ENCODE measurements around the gene MYH6. TPM values are rescaled to one million over a fixed set of nuclear protein-coding genes. Genes with fewer than 3 reads are reported as not detected.

Gene MYH6
- total RNA-seq, 4 donors from 2014 or later = not detected

DNA sequence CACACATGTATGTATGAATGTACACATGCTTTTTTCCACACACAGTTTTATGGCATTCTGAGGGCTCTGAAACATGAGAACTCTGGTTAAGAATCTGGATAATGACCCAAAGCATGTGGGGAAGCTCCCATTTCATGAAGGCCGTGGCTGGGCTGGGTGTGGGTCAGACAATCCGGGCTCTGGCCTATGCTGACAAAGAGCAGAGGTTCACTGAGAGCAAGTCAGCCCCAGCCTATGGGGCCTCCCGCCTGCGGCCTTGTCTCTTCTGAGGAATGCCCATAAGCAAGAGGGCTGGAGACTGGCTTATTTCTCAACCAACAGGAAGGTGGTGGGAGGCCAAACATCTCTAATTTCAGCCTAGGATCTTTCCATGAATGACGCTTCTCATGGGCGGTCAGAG is 8.5 kb downstream of the MYH6 start:
- no peak for DNase-seq
- intact Hi-C loops (cut with DNase I) = no loop called here
- 67 to 82% methylated on average over 1 to 6 of the region's 6 CpGs for WGBS, 2 donors
- TF ChIP-seq CTCF (IDR thresholded peaks at IDR 0.05) (no peak), POLR2A (IDR thresholded peaks at IDR 0.05) (no peak)
- H3K27ac ChIP-seq = no peak overlapping the region
- no peaks in the 10 kb centered on the region for H3K9me3 ChIP-seq
- H3K27me3 ChIP-seq = peaks cover 0 to 23% (median 0%) of the 10 kb centered on the region in 4 donors
- H3K4me1 ChIP-seq = no peaks in the 10 kb centered on the region
- no peaks in the 10 kb centered on the region for H3K36me3 ChIP-seq
- H3K4me3 ChIP-seq = no peak overlapping the region

DNA sequence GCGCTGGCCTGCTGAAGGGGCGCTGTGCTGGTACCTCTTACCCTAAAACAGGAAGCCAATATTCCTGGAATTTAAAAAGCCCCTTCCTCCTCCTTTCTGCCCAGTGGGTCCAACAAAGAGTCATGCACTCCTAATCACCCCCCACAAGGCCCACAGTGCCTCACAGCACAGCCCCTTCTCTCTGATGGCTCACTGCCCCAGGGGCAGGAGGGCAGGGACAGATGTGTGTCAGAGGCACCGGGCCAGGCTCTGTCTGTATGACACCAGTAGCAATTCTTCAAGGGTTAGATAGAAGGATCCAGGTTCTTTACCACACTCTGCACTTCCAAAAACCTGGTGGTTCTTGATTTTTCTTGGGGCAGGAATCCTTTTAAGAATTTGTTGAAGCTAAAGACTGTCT is 8.9 kb downstream of the MYH6 start:
- WGBS, 2 donors = 83 to 89% methylated on average over 3 of the region's 3 CpGs
- Histone ChIP-seq H3K27me3 (peaks cover 0 to 19% (median 0%) of the 10 kb centered on the region in 4 donors), H3K36me3 (no peaks in the 10 kb centered on the region), H3K27ac (no peak overlapping the region), H3K4me1 (no peaks in the 10 kb centered on the region), H3K9me3 (no peaks in the 10 kb centered on the region), H3K4me3 (no peak overlapping the region)
- no peak for DNase-seq
- intact Hi-C loops (cut with DNase I) = no loop called here
- no peak for TF ChIP-seq POLR2A (IDR thresholded peaks at IDR 0.05)
- no peak for TF ChIP-seq CTCF (IDR thresholded peaks at IDR 0.05)

DNA sequence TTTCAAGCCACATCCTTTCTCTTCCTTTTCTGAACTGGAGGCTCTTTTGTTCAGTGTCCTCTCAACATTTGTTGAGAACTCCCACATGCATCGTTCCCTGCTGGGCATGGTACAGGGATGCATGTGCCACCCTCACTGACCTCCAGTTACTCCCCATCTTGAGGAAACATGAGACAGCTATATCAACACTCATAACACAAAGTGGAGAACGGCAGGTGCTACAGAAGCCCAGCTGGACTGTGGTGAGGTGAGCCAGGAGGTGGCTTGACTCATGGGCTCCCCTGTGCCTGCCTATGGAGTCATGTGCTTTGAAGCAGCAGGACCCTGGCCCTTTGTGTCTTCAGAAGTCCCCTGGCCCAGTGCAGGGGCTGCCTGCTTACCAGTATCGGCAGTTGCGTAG is 9.7 kb downstream of the MYH6 start:
- H3K4me1 ChIP-seq = no peaks in the 10 kb centered on the region
- no peak overlapping the region for H3K4me3 ChIP-seq
- H3K27ac ChIP-seq = no peak overlapping the region
- 77 to 100% methylated on average over 3 to 4 of the region's 4 CpGs for WGBS, 2 donors
- no peak for TF ChIP-seq CTCF (IDR thresholded peaks at IDR 0.05)
- TF ChIP-seq POLR2A (IDR thresholded peaks at IDR 0.05) = no peak
- intact Hi-C loops (cut with DNase I) = no loop called here
- no peak for DNase-seq
- H3K27me3 ChIP-seq = peaks cover 0 to 12% (median 0%) of the 10 kb centered on the region in 4 donors
- H3K36me3 ChIP-seq = no peaks in the 10 kb centered on the region
- H3K9me3 ChIP-seq = no peaks in the 10 kb centered on the region

GRCh38 chr14:23396781-23397407 is 11.2 kb downstream of the MYH6 start:
- H3K27me3 ChIP-seq = peaks cover 0 to 8% (median 0%) of the 10 kb centered on the region in 4 donors
- intact Hi-C loops (cut with DNase I) = no loop called here
- 81 to 90% methylated on average over 2 to 5 of the region's 10 CpGs for WGBS, 2 donors
- H3K27ac ChIP-seq = no peak overlapping the region
- DNase-seq = no peak
- no peaks in the 10 kb centered on the region for H3K4me1 ChIP-seq
- no peaks in the 10 kb centered on the region for H3K36me3 ChIP-seq
- TF ChIP-seq CTCF (IDR thresholded peaks at IDR 0.05) (no peak), POLR2A (IDR thresholded peaks at IDR 0.05) (no peak)
- H3K9me3 ChIP-seq = no peaks in the 10 kb centered on the region
- no peak overlapping the region for H3K4me3 ChIP-seq

DNA sequence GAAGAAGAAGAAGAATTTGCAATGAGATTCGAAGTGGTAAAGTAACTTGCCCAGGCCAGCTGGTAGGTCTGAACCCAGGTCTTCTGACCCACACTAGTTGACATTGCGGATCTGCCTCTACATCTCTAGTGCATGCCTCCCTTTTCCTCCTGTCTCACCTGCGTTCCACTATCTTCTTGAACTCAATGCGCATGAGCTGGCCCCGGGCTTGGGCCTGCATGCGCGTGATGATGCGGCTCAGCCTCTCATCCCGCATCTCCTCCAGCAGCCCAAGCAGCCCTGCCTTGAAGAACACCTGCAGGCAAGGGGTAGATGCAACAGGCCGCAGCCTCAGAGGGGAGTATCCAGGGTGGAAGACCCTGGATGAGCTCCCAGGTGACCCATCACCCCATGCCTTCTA is 11.9 kb downstream of the MYH6 start:
- intact Hi-C loops (cut with DNase I) = no loop called here
- TF ChIP-seq CTCF (IDR thresholded peaks at IDR 0.05) (no peak), POLR2A (IDR thresholded peaks at IDR 0.05) (no peak)
- no peaks in the 10 kb centered on the region for H3K4me1 ChIP-seq
- H3K9me3 ChIP-seq = no peaks in the 10 kb centered on the region
- no peak overlapping the region for H3K4me3 ChIP-seq
- no peak overlapping the region for H3K27ac ChIP-seq
- 73 to 74% methylated on average over 4 to 5 of the region's 10 CpGs for WGBS, 2 donors
- no peak for DNase-seq
- peaks cover 0 to 8% (median 0%) of the 10 kb centered on the region in 4 donors for H3K27me3 ChIP-seq
- H3K36me3 ChIP-seq = no peaks in the 10 kb centered on the region

All from esophagus squamous epithelium (tissue), 5 donors.